Measurements from ENCODE around the gene GRIK4.

GRIK4 gene

GRCh38 chr11:120894202-120894985, 382.8 kb downstream of the GRIK4 start:
- no peak for DNase-seq

- DNase-seq: no peak
Measured at GRCh38 chr11:120896687-120897086, 385.1 kb downstream of the GRIK4 start.

GRCh38 chr11:120898568-120898967, 387.0 kb downstream of the GRIK4 start:
- no peak for DNase-seq

GRCh38 chr11:120899720-120900119, 388.2 kb downstream of the GRIK4 start:
- no peak for DNase-seq

GRCh38 chr11:120900643-120901042, 389.1 kb downstream of the GRIK4 start:
- DNase-seq: no peak

GRCh38 chr11:120903686-120904085, 392.1 kb downstream of the GRIK4 start:
- DNase-seq: no peak

- DNase-seq: no peak
Measured at GRCh38 chr11:120904116-120904515, 392.6 kb downstream of the GRIK4 start.

- DNase-seq: no peak
Measured at GRCh38 chr11:120906766-120907165, 395.2 kb downstream of the GRIK4 start.

- DNase-seq: no peak
Measured at GRCh38 chr11:120907971-120908370, 396.4 kb downstream of the GRIK4 start.

GRCh38 chr11:120908461-120909181, 397.1 kb downstream of the GRIK4 start:
- no peak for DNase-seq

- no peak for DNase-seq
Measured at GRCh38 chr11:120909676-120910416, 398.3 kb downstream of the GRIK4 start.

- no peak for DNase-seq
Measured at GRCh38 chr11:120911943-120912342, 400.4 kb downstream of the GRIK4 start.

- no peak for DNase-seq
Measured at GRCh38 chr11:120912504-120912903, 401.0 kb downstream of the GRIK4 start.

- no peak for DNase-seq
Measured at GRCh38 chr11:120912915-120913314, 401.4 kb downstream of the GRIK4 start.

- no peak for DNase-seq
Measured at GRCh38 chr11:120914021-120914420, 402.5 kb downstream of the GRIK4 start.

GRCh38 chr11:120914601-120915000, 403.1 kb downstream of the GRIK4 start:
- no peak for DNase-seq

- no peak for DNase-seq
Measured at GRCh38 chr11:120917559-120918239, 406.2 kb downstream of the GRIK4 start.

- no peak for DNase-seq
Measured at GRCh38 chr11:120918257-120918656, 406.7 kb downstream of the GRIK4 start.

- DNase-seq: no peak
Measured at GRCh38 chr11:120919045-120919444, 407.5 kb downstream of the GRIK4 start.

- DNase-seq: no peak
Measured at GRCh38 chr11:120919566-120919965, 408.0 kb downstream of the GRIK4 start.

- DNase-seq: no peak
Measured at GRCh38 chr11:120923866-120924508, 412.4 kb downstream of the GRIK4 start.

GRCh38 chr11:120925944-120926343, 414.4 kb downstream of the GRIK4 start:
- no peak for DNase-seq

- no peak for DNase-seq
Measured at GRCh38 chr11:120928627-120929026, 417.1 kb downstream of the GRIK4 start.

All from activated effector memory CD4-positive, alpha-beta T cell treated with anti-CD3 and anti-CD28 coated beads, Interleukin-2, amount 50 U/mL, for 16 hours (primary cell).